CD4-positive, alpha-beta T cell (primary cell): ENCODE data around the gene MEGF11. TPM values are rescaled to one million over a fixed set of nuclear protein-coding genes. Genes with fewer than 3 reads are reported as not detected.

Experiments used
- ATAC-seq: fragments of 200-7000 bp; cut with Tn5 transposase; one replicate; pipeline ENCODE4 v1.10.0; 2022; ENCODE audit warnings: mild to moderate bottlenecking; ENCODE audit not compliant: poor library complexity
- CTCF ChIA-PET: fragments of 350-600 bp; sonication (Branson Sonifier 250); formaldehyde crosslinking; loops from one replicate; lab custom pipeline; 2021; ENCODE audit warnings: antibody characterized with exemption, inconsistent platforms; lab: Charles Lee
- POLR2A ChIA-PET: fragments of 350-600 bp; sonication (Branson Sonifier 250); formaldehyde crosslinking; loops from one replicate; lab custom pipeline; 2021; ENCODE audit warnings: antibody characterized with exemption, inconsistent platforms; lab: Charles Lee
- DNase-seq, 14 experiments: peaks; one replicate each; pipeline ENCODE4 v3.0.0-alpha.2; 2013 to 2020; ENCODE audit warnings: mixed read lengths in 2 of 14
- H3K27ac ChIP-seq, 2 donors: one replicate each; pipeline versions ENCODE4 v1.5.1 to v1.7.0; 2013; ENCODE audit warnings: low read length in 2 of 2, low read depth in 1 of 2, mild to moderate bottlenecking in 1 of 2
- H3K27me3 ChIP-seq, 2 experiments: 1 replicate in 1 of 2; 2 replicates in 1 of 2; pipeline versions ENCODE4 v1.6.1 to v1.7.0; 2013; ENCODE audit warnings: low read length in 2 of 2, control low read depth in 1 of 2, mild to moderate bottlenecking in 1 of 2, moderate library complexity in 1 of 2; ENCODE audit not compliant: insufficient read depth in 2 of 2, control insufficient read depth in 1 of 2
- H3K36me3 ChIP-seq: one replicate; pipeline ENCODE4 v1.6.1; 2013; ENCODE audit warnings: low read length, control low read depth; ENCODE audit not compliant: insufficient read depth
- H3K4me1 ChIP-seq: one replicate; pipeline ENCODE4 v1.6.1; 2013; ENCODE audit warnings: low read length, control low read depth; ENCODE audit not compliant: insufficient read depth
- H3K4me3 ChIP-seq: one replicate; pipeline ENCODE4 v1.5.1; 2013; ENCODE audit warnings: mild to moderate bottlenecking, low read length, moderate library complexity
- H3K9me3 ChIP-seq, 2 experiments: 1 replicate in 1 of 2; 2 replicates in 1 of 2; pipeline versions ENCODE4 v1.6.1 to v1.7.0; 2013; ENCODE audit warnings: low read length in 2 of 2, mild to moderate bottlenecking in 2 of 2, control low read depth in 1 of 2, moderate library complexity in 1 of 2; ENCODE audit not compliant: control insufficient read depth in 1 of 2, insufficient read depth in 1 of 2
- H3K27ac Mint-ChIP-seq: one replicate; pipeline ENCODE4 v1.8.0; 2020; ENCODE audit warnings: mixed read lengths
- H3K27me3 Mint-ChIP-seq: one replicate; pipeline ENCODE4 v1.8.0; 2021; ENCODE audit warnings: mixed read lengths
- H3K36me3 Mint-ChIP-seq: one replicate; pipeline ENCODE4 v1.8.0; 2021; ENCODE audit warnings: low read depth, mixed read lengths
- H3K4me1 Mint-ChIP-seq: one replicate; pipeline ENCODE4 v1.8.0; 2021; ENCODE audit warnings: low read depth, mixed read lengths
- H3K4me3 Mint-ChIP-seq: one replicate; pipeline ENCODE4 v1.8.0; 2020; ENCODE audit warnings: mild to moderate bottlenecking, mixed read lengths
- H3K9me3 Mint-ChIP-seq: one replicate; pipeline ENCODE4 v1.8.0; 2020; ENCODE audit warnings: mixed read lengths
- intact Hi-C, 2 experiments: fragments of 100-400 bp; cut with DNase I in 1 of 2; cut with micrococcal nuclease in 1 of 2; formaldehyde crosslinking; loops; one replicate each; pipeline versions ENCODE4 v1.15.1 to v1.9.0; 2023 to 2025; cut with DNase I, micrococcal nuclease
- total RNA-seq, 174 experiments: library from RNA in 2 of 174; stranded (reverse) in 2 of 174; gene quantifications; one replicate each; pipeline ENCODE4 v1.2.3 and lab custom pipeline; 2021 to 2026
- TF ChIP-seq, protein P1 (sequence below): fragments of 200-600 bp; IDR thresholded peaks from one replicate; pipeline ENCODE4 v1.8.0; 2022; ENCODE audit warnings: antibody characterized with exemption, mild to moderate bottlenecking

The MEGF11 gene
- total RNA-seq, 2 experiments from 2014 or later, result not detected

DNA sequence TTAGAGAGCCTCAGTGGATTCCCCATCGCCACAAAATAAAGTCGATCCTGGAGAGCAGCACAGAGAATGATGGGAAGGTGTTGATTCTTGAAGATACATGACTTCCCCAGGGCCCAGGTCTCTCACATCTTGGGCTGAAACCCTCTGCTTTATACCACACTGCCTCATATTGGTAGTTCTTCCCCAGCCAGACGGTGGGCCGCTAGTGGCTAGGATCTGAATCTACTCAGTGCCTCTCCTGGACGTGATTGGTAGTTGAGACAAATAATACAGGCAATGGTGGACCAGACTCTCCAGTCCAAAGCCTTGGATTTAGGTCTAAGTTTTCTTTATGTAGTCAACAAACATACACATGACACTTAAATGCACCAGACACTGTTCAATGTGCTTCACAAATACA is 334.6 kb downstream of the MEGF11 start:
- TF ChIP-seq, protein P1, sequence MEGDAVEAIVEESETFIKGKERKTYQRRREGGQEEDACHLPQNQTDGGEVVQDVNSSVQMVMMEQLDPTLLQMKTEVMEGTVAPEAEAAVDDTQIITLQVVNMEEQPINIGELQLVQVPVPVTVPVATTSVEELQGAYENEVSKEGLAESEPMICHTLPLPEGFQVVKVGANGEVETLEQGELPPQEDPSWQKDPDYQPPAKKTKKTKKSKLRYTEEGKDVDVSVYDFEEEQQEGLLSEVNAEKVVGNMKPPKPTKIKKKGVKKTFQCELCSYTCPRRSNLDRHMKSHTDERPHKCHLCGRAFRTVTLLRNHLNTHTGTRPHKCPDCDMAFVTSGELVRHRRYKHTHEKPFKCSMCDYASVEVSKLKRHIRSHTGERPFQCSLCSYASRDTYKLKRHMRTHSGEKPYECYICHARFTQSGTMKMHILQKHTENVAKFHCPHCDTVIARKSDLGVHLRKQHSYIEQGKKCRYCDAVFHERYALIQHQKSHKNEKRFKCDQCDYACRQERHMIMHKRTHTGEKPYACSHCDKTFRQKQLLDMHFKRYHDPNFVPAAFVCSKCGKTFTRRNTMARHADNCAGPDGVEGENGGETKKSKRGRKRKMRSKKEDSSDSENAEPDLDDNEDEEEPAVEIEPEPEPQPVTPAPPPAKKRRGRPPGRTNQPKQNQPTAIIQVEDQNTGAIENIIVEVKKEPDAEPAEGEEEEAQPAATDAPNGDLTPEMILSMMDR, result no peak
- Mint-ChIP-seq H3K27me3 (no peaks in the 10 kb centered on the region), H3K4me3 (no peak overlapping the region), H3K27ac (no peak overlapping the region), H3K9me3 (no peaks in the 10 kb centered on the region), H3K4me1 (peaks cover 6% of the 10 kb centered on the region), H3K36me3 (no peaks in the 10 kb centered on the region)
- no peak overlapping the region for H3K27ac ChIP-seq
- no peaks in the 10 kb centered on the region for H3K9me3 ChIP-seq
- peaks cover 3% of the 10 kb centered on the region for H3K36me3 ChIP-seq
- no peak overlapping the region for H3K4me3 ChIP-seq
- intact Hi-C loops, result no loop called here
- ChIA-PET CTCF (no interaction called here), POLR2A (no interaction called here)
- peaks cover 13% of the 10 kb centered on the region for H3K4me1 ChIP-seq
- ATAC-seq, result no peak
- DNase-seq, result no peak
- H3K27me3 ChIP-seq, result no peaks in the 10 kb centered on the region

DNA sequence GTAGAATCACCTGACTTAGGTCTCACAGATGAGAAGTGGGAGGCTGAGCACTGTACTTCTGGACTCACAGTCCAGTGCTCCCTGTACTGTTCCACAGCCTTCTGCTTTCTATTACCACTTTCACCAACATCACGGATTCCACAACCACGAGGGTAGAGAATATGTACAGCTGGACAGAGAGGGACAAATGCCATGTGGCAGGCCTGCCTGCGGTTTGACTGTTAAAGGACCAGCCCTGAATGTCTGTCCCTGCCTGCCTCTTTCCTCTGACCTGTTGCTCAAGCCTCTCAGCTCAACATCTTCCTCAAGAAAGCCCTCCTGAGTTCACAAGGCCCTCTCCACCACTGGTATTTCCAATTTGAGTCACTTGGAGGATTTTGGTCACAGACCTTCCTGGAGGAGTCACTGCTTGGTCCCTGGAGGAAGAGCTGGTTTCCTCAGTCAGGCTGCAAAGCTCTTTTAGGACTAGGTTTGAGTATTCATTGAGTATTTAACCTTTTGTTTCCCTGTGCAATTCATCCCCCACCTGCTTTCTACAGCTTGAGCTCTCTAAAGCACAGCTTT is 335.1 kb downstream of the MEGF11 start:
- ChIA-PET POLR2A (no interaction called here), CTCF (no interaction called here)
- peaks cover 3% of the 10 kb centered on the region for H3K36me3 ChIP-seq
- H3K9me3 ChIP-seq, result no peaks in the 10 kb centered on the region
- H3K4me3 Mint-ChIP-seq, result no peak overlapping the region
- H3K27me3 ChIP-seq, result no peaks in the 10 kb centered on the region
- no peaks in the 10 kb centered on the region for H3K27me3 Mint-ChIP-seq
- H3K4me1 ChIP-seq, result peaks cover 13% of the 10 kb centered on the region
- DNase-seq (no peak), ATAC-seq (no peak)
- no peak overlapping the region for H3K4me3 ChIP-seq
- H3K4me1 Mint-ChIP-seq, result peaks cover 6% of the 10 kb centered on the region
- no peaks in the 10 kb centered on the region for H3K9me3 Mint-ChIP-seq
- H3K36me3 Mint-ChIP-seq, result no peaks in the 10 kb centered on the region
- no peak overlapping the region for H3K27ac ChIP-seq
- intact Hi-C loops, result no loop called here
- TF ChIP-seq, protein P1, result no peak
- no peak overlapping the region for H3K27ac Mint-ChIP-seq

DNA sequence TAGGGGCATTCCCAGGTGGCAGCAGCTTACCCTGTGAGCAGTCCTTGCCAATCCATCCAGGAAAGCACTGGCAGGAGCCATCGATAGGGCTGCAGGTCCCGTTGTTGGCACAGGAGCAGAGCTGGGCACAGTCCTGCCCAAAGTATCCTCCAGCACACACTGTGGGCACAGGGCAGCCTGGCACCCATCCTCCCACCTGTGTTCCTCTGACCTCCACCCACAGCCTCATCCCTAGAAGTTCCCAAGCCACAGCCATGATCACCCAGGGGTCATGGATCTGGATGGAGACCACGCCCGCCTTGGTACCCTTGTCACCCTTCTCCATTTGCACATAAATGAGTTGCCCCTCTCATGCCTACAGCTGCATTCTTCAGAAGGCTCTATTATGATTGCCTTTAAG is 335.6 kb downstream of the MEGF11 start:
- H3K4me3 Mint-ChIP-seq, result no peak overlapping the region

More for the DNA sequence above, 335.6 kb downstream of the MEGF11 start:
- no peak for ATAC-seq
- H3K27ac ChIP-seq, result no peak overlapping the region
- intact Hi-C loops, result no loop called here
- H3K27me3 Mint-ChIP-seq, result no peaks in the 10 kb centered on the region
- peaks cover 6% of the 10 kb centered on the region for H3K4me1 Mint-ChIP-seq
- no peaks in the 10 kb centered on the region for H3K36me3 Mint-ChIP-seq
- DNase-seq, result no peak
- POLR2A ChIA-PET, result no interaction called here
- CTCF ChIA-PET, result no interaction called here
- H3K27ac Mint-ChIP-seq, result no peak overlapping the region
- no peaks in the 10 kb centered on the region for H3K27me3 ChIP-seq
- peaks cover 13% of the 10 kb centered on the region for H3K4me1 ChIP-seq
- TF ChIP-seq, protein P1, result no peak
- H3K9me3 Mint-ChIP-seq, result no peaks in the 10 kb centered on the region
- no peaks in the 10 kb centered on the region for H3K9me3 ChIP-seq
- peaks cover 3% of the 10 kb centered on the region for H3K36me3 ChIP-seq
- no peak overlapping the region for H3K4me3 ChIP-seq
